Stimulated activated CD8-positive, alpha-beta memory T cell treated with anti-CD3 and anti-CD28 coated beads, Interleukin-7, amount 100 ng/mL, for 1 hour (primary cell): ENCODE measurements around the gene RPLP2.

Experiments used
- DNase-seq, 2 donors: peaks; one replicate each; pipeline ENCODE4 v3.0.0-alpha.2; 2020; ENCODE audit warnings: low read depth in 2 of 2

The RPLP2 gene

GRCh38 chr11:791658-792534 lies 17.9 kb upstream of the RPLP2 start:
- no peak for DNase-seq

- DNase-seq, result no peak
Measured at GRCh38 chr11:792535-792821, 17.3 kb upstream of the RPLP2 start.

DNA sequence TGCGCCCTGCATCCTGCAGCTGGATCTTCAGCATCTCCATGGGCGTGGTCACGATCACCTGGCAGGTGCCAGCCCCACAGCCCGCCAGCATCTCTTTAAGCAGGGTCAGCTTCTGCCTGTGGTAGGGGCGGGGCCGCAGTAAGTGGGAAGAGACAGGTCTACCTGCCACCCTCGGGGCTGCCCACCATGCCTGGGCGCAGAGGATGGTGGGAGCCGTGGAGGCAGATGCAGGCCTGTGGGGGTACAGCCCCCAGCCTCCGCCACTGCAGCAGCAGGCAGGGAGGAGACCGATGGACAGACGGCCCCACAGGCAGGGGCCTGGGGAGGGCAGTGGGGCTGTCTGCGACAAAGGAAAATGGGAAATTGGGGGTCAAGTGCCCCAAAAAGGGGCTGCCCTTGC lies 16.9 kb upstream of the RPLP2 start:
- DNase-seq, result no peak

DNA sequence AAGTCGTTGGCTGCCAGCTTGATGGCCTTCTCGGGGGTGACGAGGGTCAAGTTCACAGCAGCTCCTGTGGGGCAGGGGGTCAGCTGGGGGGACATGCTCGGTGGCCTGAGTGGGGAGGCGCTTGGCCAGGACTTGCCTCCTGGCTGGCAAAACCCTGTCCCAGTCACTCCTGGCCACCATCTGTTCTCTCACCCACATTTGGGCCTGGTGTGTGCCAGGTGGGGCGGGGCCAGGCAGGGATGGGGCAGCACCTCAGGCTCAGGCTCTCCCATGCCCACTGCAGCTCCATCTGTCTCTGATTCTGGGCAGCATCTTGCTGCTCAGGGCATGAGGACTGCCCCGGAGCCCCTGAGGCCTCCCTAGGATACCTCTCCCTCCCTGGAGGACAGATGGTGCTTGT lies 16.2 kb upstream of the RPLP2 start:
- no peak for DNase-seq

GRCh38 chr11:794013-794765 lies 15.6 kb upstream of the RPLP2 start:
- DNase-seq, result no peak

DNA sequence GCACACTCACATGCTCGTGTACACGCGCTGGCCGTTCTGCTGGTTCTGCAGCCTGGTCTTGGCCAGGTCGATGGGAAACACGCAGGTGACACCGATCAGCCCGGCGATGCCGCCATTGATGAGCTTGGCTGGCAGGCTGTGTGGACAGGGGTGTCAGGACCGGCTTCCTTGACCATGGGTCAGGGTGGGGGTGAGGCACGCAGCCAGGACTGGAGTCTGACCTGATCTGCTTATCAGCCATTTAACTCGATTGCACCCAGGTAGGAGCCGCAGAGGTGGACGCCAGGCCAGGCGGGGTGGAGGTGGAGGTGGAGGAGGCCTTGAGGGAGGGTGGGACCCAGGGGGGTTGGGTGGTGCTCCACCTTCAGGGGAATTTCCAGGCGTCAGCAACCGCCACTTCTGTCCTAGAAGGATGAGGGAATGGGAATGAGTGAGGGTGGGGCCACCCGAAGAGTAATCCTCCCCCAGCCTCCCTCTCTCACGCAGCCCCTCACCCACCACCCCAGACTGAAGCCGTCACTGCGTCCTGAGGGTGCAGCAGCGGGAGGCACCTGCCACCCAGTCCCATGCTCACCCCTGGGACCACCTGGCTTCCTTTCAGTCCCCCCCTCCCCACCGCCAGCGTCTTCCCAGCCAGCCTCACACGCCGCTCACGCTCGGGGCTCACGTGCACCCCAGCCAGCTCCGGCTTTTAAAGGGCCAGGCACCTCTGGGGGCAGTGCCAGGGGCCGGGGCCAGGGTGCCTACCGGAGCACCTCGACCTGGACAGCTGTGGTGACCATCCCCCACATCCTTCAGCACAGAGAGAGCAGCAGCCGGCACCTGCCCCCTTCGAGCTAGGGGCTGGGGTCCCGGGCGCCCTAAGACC lies 14.8 kb upstream of the RPLP2 start:
- no peak for DNase-seq

DNA sequence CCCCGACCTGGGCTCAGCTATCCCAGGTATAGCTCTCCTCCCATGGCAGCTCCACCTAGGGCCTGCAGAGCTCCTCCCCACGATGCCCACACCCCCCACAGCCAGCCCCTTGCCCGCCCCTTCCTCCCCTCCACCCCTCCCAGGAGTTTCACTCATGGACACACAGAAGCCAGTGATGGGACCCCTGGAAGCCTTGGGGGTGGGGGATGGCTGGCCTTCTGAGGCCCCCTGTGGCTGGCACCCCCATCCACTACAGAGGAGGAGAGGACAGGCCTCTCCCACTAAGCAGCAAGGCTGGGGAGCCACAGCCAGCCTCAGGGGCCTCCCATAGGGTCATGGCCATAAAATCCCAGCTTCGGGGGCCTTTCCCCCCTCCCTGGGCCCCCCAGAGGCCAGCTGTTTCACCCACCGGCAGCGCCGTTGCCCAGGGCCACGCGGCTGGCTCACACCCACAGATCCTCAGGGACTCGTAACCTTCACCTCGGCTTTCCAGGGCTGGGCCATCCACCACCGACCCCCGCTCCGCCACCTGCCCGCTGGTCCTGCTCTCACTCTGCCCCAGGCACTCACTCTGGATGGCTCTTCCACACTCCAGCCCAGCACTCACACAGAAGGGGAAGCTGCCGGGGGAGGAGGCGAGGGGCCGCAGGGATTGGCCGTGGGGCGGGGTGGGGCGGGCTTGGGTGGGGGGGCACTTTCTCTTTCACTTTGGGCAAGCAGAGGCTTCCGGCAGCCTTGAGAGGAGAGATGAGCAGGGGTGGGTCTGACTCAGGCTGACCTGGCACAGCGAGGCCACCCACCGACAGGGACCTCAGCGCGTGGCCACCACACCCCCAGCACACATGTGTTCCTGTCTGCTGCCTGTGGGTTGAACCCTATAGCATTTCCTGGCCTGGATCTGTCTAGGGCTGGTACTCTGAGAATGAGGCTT lies 13.9 kb upstream of the RPLP2 start:
- DNase-seq, result peak in 1 of 2 donors; percentile 44

GRCh38 chr11:796565-797295 lies 13.0 kb upstream of the RPLP2 start:
- no peak for DNase-seq

- peak in 1 of 2 donors; percentile 43 for DNase-seq
Measured at GRCh38 chr11:797296-798092, 12.3 kb upstream of the RPLP2 start.

DNA sequence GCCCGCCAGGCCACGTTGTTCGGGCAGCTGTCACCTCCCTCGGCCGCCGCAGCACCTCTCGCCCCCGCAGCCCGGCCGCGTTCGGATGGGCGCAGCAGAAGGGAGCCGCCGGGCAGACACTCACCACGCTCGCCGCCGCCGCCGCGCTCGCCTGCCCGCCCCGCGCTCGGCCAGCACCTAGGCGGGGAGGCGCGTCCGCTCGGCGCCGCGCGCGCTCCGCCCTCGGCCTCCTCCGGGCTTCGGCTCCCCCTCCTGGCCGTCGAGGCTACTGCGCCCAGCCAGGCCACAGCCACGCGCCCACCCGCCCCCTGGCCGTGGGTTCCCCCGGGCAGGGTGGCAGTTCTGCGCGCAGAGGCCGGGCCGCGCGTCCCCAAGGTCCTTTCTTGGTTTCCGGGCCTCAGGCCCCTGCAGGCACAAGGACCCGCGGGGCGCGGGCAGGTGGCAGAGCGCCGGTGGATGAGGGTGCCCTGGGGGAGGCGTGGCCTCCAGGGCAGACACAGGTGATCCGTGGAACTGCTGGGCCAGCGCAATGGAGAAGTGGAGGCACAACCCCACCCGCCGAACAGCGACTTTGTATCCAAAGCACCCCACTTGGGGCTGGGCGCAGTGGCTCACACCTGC lies 11.6 kb upstream of the RPLP2 start, which contains the start of gene SLC25A22:
SLC25A22 (minus strand) TSS at position 189 of the 621 bp plus-strand sequence. CDS start 3,275 bp downstream, outside the sequence.
- peak; percentile 72 to 78 for DNase-seq

DNA sequence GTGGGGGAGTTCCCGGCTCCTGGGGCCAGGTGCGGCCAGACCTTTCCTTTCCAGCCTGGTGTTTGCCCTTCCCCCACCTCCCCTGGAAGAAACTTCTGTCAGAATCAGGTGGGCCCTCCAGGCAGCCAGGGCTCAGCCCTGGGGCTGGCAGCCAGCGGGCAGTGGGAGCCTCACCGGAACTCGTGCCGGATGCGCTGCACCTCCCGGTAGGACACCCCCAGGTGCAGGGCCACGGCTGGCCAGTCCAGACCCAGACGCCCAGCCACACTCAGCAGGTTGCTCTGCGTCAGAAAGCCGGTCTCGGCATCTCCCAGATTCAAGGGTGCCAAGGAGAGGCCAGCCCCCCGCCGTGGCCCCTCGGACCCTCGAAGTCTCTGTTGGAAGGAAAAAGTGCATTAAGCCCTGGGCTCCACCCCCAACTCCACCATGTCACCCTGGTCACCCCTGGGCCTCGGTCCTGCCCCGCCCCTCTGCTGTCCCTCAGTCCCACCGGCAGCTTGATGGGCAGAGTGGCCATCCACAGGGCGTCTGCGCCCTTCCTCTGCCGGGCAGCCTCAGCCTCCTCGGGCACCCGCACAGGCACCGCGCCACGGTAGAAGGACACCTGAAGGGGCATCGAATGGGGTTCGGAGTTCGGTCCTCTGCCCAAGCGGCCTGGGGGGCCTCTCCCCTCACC lies 10.0 kb upstream of the RPLP2 start:
- DNase-seq, result no peak

DNA sequence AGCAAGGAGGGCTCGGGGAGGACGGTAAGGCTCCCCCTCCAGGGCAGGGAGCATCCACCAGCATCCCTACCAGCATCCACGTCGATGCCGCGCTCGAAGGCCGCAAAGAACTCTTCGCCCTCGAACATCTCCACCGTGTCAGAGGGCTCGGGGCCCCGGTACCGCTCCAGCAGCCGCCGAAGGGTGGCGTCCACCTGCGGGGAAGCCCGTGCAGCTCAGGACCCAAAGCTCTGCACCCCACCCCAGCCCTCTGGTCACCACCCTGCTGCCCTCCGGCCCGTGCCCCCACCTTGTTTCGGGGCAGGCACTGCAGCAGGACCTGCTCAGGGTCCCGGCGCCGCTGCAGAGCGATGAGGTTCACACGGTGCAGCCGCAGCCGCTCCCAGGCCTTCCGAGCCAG lies 9.3 kb upstream of the RPLP2 start:
- DNase-seq, result no peak

DNA sequence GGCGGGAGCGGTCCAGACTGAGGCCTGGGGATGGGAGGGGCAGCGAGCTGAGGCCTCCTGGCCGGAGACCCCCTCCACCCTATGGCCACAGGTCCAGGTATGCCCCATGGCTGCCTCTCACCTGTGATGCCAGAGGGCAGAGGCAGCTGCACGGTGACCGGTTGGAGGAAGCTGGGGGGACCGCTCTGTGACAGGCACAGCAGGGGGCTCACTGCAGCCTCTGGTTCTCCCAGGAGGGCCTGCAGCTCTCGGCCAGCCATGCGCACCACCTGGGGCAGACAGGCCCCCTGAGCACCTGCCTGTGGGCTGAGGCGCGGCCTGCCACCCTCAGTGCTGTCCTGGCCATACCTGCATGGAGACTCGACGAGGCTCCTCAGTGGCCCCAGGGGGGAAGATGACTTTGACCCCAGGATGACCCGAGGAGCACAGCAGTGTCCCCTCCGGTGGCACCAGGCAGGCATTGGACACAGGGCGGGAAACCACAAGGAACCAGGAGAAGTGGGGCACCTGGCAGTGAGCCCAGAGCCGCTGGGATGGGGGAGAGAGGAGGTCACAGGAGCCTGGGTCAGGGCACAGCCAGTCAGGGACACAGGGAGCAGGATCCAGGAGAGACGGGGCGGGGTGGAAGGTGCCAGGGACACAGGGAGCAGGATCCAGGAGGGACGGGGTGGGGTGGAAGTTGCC lies 8.5 kb upstream of the RPLP2 start:
- no peak for DNase-seq

DNA sequence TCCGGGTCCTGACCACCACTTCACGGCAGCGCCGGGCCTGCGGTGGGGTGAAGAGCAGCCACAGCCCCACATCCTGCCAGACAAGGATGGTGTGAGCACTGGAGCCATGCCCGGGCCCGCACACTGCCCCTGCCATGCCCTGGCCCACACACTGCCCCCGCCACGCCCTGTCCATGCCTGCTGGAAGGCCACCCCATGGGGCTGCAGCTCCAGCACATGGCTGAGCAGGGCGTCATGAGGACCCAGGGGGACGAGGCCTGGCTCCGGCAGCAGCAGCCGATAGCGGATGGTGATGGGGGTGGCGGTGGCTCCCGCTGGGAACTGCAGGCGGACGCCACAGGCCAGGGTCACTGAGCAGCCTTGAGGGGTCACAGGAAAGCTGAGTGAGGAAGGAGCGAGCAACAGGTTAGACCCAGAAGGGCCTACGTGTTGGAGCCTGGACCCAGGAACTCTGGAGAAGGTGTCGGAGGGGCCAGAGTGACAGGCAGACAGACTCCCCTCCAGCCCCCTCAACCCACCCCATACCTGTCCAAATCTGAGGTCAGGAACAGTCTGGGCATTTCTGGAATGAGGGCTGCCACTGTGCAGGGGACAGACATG lies 7.6 kb upstream of the RPLP2 start:
- DNase-seq, result no peak

DNA sequence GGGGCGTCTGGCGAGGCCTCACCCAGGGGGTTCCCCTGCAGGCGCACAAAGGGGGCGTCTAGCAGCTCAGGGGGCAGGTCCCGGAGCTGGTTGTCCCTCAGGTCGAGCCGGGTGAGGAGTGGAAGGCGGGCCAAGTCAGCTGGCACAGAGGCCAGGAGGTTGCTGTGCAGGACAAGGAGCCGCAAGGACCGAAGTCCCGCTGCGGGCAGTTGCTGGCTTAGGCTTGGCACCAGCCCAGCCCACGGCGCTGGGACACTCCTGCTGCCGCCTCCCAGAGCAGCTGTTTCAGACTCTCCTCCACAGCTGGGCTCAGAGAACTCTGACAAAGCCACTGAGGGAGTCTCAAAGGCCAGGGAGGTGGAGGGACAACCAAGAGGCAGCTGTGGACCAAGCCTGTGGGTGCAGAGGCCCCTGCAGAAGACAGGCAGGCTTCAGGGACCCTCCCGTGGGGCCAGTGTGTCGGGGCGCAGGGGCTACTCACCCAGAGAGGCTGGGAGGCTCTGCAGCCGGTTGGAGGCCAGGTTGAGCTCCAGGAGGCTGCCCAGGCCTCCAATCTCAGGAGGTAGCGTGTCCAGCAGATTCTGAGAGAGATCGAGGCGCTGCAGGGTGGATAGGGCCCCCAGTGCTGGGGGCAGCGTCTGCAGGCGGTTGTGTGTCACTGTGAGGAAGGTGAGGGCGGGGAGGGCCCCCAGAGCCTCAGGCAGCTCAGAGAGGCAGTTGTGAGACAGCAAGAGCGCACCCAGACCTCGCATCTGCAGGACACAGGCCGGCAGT lies 6.9 kb upstream of the RPLP2 start:
- DNase-seq, result no peak

- no peak for DNase-seq
Measured at GRCh38 chr11:803467-803742, 6.4 kb upstream of the RPLP2 start.
